GM19463 (cell line): ENCODE measurements around the gene UBIAD1.
"Not testable (repeated sequence)": the region's sequence is repeated elsewhere in the genome, so short reads cannot be mapped to it uniquely, and the experiment has no call there.

Source experiments
- ATAC-seq: cut with Tn5 transposase; IDR thresholded peaks from one replicate; pipeline ENCODE4 v1.9.1; 2021; ENCODE audit warnings: mild to moderate bottlenecking, moderate library complexity; ENCODE audit not compliant: unreplicated experiment

The UBIAD1 gene

GRCh38 chr1:11279630-11280029, 6.6 kb downstream of the UBIAD1 start:
- ATAC-seq, result no peak

GRCh38 chr1:11280719-11281376, 7.8 kb downstream of the UBIAD1 start:
- ATAC-seq, result no peak

DNA sequence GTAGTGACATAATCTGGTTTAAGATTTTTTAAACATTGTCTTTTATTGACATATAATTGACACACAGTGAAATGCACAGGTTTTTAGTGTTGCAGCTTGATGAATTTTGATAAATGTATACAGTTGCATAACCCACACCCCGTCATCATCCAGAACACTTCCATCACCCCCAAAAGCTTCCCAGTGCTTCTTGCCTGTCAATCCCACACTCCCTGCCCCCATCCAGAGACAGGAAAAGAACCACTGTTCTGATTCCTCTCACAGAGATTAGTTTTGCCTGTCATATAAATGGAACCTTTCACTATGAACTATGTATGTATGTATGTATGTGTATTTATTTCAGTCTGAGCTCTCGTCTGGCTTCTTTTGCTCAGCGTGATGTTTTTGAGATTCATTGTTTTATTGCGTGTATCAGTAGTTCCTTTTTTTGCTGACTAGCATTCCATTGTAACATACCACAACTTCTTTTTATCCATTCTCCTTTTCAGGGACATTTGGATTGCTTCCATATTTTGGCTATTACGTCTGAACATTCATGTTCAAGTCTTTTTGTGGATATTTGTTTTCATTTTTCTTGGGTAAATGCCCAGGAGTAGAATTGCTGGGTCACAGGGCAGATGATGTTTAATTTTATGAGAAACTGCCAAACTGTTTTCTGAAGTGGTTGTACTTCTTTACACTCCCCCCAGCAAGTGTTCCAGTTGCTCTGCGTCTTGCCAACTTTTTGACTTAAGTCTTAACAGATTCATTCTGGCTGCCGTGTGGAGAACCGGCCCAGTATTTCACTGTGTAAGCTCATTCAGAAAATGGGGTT, 8.7 kb downstream of the UBIAD1 start:
- ATAC-seq, result no peak

- no peak for ATAC-seq
These were observed 10.2 kb downstream of the UBIAD1 start for GRCh38 chr1:11283151-11283550.

GRCh38 chr1:11284784-11285183, 11.8 kb downstream of the UBIAD1 start:
- no peak for ATAC-seq

DNA sequence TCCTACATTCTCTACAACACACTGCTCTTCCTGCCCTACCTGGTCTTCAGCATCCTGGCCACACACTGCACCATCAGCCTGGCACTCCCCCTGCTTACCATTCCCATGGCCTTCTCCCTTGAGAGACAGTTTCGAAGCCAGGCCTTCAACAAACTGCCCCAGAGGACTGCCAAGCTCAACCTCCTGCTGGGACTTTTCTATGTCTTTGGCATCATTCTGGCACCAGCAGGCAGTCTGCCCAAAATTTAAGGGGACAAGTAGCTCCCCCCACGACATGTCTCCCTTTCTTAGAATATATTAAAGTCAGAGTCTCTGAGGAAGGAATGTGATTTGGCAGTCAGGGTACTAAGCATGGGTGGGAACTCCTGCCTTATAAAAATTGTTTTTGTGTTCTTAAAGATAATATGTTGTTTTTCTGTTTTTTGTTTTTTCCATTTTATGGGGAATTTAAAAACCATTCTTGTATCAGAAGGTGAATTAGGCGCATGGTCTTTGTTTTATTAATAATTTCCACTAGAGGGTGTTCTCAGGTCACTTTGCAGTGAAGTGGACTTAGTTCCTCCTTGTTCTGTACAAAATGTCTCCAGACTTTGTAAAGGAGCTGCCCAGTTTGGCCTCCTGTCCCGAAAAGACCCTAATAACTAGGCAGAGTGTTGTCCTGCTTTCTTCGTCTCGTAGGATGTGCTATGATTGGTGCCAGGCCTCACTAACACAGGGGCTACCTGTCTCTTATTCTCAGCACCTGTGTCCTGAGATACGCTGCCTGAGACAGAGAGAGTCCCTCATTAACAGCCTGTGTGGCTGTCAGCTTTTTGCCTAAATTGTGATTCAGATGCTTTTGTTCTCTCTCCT, 13.1 kb downstream of the UBIAD1 start:
- ATAC-seq, result no peak

DNA sequence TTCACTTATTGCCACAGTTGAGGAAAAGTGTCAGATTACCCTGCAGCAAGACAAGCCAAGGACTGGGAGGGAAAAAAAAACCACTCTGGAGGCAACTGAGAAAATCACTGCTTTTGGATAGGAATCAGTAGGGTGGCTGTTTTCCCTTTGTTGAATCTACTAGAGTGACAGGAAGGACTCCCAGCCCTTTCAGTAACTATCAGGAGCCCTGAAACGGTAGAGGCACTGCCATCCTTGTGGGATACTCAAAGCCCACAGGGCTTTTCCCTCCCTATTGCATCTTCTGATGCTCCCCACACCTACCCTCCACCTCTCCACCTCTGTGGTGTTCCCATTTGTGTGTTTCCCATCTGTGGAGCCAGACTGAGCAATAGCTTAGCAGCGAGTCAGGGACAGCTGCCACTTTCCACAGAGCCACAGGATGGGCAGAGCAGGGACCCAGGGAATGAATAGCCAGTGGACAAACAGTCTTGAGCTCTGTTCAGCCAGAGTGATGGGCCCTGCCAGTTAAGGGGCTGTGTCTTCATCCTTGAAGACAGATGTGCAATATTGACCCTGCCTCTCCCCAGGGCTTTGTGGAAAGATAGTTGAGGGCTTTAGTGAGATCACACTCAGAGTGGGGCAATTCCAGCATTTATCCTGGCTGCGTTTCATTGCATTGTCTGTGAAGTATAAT, 13.9 kb downstream of the UBIAD1 start:
- ATAC-seq, result no peak

GRCh38 chr1:11289064-11289463, 16.1 kb downstream of the UBIAD1 start:
- no peak for ATAC-seq

DNA sequence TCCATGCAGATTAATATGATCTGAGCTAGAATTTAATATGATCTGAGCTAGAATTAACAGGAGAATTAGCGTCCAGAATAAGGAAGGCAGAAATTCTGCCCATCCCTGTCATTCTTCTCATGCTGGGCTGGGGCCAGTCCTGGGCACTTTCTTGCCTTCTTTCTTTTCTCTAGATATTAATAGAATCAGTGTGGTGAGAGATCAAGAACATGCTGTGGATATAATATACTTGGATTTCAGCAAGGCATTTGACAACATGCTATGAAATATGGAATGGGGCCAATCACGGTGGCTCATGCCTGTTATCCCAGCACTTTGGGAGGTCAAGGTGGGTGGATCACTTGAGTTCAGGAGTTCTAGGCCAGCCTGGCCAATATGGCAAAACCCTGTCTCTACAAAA, 18.1 kb downstream of the UBIAD1 start:
- ATAC-seq, result no peak

- ATAC-seq, result no peak
These were observed 20.9 kb downstream of the UBIAD1 start for GRCh38 chr1:11293856-11294255.

DNA sequence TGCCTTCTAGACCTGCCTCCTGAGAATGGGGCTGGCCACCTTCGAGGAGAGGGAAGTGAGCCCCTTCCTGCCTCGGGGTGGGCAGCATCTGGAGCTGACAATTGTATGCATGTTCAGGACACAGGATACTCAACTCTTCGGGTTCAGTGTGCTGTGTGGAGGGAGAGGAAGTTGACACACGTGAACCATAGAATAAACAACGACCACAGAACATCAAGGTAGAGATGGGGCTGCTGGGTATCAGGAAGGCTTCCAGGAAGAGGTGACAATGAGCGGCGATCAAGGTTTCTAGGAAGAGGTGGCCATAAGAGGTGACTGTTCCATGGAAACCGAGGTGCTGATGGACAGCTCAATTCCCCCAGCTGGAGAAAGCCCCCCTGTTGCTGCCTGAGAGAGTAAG, 22.0 kb downstream of the UBIAD1 start:
- no peak for ATAC-seq

GRCh38 chr1:11295905-11296304, 22.9 kb downstream of the UBIAD1 start:
- ATAC-seq, result no peak

DNA sequence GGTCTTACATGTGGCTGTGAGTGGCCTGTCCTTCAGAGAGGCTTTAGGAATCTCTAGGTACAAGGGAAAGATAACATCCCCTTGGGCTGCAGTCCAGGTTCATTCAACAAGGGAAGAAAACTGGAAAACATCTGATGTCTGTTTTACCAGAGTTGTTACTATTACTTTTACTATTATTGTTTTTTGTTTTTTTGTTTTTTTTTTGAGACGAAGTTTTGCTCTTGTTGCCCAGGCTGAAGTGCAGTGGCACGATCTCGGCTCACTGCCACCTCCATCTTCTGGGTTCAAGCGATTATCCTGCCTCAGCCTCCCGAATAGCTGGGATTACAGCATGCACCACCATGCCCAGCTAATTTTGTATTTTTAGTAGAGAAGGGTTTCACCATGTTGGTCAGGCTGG, 24.8 kb downstream of the UBIAD1 start:
- not testable (repeated sequence) for ATAC-seq

DNA sequence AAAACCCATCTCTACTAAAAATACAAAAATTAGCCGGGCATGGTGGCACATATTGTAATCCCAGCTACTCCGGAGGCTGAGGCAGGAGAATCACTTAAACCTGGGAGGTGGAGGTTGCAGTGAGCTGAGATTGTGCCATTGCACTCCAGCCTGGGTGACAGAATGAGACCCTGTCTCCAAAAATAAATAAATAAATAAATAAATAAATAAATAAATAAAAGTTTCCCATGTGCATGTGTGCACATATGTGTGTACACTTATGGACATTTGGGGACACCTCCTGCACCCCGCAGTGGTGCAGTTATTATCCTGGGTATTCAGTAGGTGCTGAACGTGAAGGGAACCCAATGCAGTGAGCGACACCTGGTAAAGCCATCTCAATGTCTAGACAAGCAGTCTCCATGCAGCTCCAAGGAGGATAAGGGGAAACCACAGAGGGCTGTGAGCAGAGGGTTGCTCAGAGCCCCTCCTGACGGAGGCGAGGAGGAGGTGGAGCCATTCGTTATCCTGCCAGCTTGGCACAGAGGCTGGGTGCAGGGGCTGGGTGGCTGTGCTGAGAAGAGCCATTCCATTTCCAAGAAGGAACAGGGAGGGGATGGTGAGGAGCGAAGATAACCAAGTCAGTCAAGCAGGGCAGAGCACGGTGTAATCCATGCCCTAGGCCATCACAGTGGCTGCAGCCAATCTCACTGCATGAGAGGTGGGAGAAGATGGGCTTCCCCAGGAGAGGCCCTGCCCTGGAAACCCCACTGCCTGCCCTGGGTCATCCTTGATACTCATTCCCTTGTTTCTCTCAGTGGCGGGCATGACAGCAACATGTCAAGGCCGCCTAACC, 25.6 kb downstream of the UBIAD1 start:
- no peak for ATAC-seq

DNA sequence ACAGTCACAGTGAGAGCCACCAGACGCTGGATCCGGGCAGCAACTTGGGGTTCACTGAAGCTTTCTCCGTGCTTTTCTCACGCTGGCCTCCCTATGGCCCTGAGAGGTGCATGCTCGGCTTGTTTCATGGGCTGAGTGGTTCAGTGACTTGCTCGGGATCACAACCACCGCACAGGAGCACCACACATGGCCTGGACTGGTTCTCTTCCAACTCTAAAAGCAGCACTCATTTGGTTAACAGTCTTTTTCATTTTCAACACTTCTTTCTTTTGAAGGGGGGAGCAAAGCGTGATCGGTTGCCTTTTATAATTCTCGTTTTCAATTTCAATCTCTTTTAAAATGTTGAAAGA, 26.2 kb downstream of the UBIAD1 start:
- ATAC-seq, result no peak

DNA sequence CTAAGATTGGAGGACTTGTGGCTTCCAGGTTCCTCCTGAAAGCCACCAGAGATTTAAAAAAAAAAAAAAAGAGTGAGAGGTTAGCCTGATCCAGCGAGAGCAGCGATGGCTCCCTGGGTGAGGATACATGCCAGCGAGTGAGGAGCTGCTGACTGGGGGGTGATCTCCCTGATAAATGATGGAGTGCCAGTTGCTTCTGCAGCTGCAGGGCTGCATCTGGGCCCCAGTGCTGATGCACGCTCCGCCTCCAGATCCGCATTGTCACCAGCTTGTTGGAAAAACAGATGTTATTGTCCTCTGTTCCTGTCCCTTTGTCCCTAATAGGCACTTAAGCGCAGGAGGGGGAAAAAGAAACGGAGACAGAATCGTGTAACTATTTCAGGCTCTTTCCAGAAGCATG, 28.6 kb downstream of the UBIAD1 start:
- no peak for ATAC-seq

DNA sequence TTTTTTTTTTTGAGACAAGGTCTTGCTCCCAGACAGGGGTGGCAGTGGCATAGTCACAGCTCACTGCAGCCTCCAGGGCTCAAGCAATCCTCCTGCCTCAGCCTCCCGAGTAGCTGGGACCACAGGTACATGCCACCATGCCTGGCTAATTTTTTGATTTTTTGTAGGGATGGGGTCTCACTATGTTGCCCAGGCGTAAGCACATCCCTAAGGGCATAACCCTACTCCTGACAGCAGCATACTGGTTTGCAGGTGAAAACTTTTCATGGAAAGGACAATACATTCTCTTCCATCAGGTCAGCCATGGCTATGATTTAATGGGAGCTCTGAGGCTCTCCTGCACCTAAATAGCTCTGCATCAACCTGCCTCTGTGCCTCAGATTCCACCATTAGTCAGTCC, 29.4 kb downstream of the UBIAD1 start:
- ATAC-seq, result no peak

DNA sequence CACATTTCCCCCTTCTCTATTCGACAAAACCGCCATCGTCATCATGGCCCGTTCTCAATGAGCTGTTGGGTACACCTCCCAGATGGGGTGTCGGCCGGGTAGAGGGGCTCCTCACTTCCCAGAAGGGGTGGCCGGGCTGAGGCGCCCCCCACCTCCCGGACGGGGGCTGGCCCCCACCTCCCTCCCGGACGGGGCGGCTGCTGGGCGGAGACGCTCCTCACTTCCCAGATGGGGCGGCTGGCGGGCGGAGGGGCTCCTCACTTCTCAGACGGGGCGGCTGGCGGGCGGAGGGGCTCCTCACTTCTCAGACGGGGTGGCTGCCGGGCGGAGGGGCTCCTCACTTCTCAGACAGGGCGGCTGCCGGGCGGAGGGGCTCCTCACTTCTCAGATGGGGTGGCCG, 32.5 kb downstream of the UBIAD1 start:
- not testable (repeated sequence) for ATAC-seq

DNA sequence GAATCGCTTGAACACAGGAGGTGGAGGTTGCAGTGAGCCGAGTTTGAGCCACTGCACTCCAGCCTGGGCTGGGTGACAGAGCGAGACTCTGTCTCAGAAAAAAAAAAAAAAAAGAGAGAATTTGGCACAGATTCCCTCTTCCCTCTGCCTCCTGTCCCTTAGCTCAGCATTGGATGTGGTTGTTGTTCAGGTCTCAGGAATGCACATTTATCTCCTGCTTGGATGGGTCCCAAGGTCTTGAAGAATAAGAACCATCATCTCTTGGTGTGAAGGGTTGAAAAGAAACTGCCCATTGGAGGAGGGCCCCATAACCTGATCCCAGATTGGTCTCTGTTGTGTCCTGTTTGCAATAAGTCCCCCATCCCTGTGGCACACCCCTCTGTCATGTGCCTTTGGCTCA, 34.9 kb downstream of the UBIAD1 start:
- ATAC-seq, result no peak

DNA sequence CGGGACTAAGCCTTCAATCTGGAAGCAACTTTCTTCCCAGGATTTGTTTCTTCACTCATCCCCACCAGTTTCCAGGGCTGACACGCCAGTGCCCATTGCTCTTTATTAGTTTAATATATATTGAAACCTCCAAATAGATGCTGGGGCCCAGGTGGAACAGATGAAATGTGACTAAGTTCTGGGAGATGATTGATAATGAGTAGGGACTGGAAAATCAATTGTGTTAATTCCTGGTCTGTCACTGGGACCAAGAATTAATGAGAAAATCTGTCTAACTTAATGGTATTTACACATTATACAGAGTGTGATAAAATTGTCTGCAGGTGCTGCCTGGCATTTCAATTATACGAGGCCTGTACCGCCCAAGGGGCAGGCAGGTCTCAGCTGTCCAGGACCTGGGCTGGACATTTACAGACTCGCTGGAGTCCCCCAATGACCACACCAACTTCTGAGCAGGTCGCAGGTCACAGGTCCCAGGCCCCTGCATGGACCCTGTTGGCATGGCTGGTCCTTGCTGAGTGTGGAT, 35.8 kb downstream of the UBIAD1 start:
- ATAC-seq, result no peak
